Activated CD4-positive, alpha-beta T cell treated with anti-CD3 and anti-CD28 coated beads, Interleukin-2, Interleukin-6, amounts not matched to agents 100 ng/mL and 50 ng/mL, durations not matched to agents 16 hours and 8 hours (primary cell): Measurements from ENCODE around the gene FAM227B.
"Not testable (repeated sequence)": the region's sequence is repeated elsewhere in the genome, so short reads cannot be mapped to it uniquely, and the experiment has no call there.

ENCODE experiments used
- DNase-seq: peaks from one replicate; pipeline ENCODE4 v3.0.0-alpha.2; 2020

Gene FAM227B

DNA sequence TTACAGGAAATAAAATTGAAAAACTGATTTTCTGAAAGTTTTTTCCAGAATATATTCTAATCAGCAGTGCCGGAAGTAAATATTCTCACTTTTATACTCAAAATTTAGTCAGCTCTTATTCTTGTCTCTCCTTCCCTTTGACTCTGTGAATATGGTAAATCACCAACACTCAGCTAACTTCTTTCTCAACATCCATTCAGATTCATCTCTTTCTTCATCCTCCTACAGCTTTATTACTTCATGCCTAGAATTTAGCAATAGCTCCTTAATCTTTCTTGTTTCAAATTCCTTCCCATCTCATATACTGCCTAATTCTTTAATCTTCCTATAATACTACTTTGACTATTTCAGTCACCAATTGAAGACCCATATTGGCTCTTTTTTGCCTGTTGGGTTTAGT, 129.7 kb downstream of the FAM227B start:
- DNase-seq = no peak

- DNase-seq = not testable (repeated sequence)
Measured at GRCh38 chr15:49485401-49485800, 135.2 kb downstream of the FAM227B start.

DNA sequence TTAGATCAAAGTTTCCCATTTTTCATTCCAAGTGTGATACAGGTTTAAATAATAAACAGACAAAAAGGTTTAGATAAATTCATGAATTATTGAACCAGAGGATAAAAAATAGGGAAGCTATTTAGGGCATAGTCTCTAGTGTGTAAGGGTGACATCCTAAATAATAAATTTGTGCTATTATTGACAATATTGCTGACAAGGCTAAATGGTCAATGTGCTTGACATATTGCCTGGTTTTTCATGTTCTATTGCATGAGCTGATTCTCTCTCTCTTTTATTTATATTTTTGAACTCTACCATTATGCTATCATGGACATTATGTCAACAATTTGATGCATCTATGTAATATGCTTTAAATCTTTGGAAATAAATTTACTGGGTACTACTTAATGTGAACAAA, 141.6 kb downstream of the FAM227B start:
- DNase-seq = not testable (repeated sequence)

DNA sequence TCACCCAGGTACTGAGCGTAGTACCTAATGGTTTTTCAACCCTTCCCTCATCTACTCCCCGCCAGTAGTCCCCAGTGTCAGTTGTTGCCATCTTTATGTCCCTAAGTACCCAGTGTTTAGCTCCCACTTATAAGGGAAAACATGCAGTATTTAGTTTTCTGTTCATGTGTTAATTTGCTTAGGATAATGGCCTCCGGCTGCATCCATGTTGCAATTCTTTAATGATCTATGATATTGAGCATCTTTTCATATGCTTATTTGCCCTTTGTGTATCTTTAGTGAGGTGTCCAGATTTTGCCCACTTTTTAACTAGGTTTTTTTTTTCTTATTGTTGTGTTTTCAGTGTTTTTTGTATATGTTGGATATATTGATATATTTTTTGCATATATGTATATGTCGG, 142.6 kb downstream of the FAM227B start:
- not testable (repeated sequence) for DNase-seq

GRCh38 chr15:49473031-49473430, 147.6 kb downstream of the FAM227B start:
- DNase-seq = no peak

DNA sequence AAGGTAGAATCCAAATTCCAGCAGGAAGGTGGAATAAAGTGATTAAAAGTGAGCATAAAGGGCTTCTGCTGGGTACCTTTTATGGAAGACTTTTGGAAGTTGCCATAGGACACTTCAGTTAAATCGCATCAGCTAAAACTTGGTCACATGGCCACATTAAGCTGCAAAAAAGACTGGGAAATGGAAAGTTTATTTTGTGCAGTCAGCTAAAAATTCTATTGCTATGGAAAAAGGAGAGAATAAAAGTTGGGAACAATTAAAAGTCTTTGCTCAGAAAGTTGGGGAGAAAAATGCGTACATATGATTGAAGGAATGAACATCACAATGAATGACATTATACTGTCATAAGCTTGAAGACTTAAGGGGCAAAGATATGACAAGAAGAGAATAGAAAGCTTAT, 148.3 kb downstream of the FAM227B start:
- no peak for DNase-seq

GRCh38 chr15:49471733-49472132, 148.9 kb downstream of the FAM227B start:
- DNase-seq = peak; percentile 30

DNA sequence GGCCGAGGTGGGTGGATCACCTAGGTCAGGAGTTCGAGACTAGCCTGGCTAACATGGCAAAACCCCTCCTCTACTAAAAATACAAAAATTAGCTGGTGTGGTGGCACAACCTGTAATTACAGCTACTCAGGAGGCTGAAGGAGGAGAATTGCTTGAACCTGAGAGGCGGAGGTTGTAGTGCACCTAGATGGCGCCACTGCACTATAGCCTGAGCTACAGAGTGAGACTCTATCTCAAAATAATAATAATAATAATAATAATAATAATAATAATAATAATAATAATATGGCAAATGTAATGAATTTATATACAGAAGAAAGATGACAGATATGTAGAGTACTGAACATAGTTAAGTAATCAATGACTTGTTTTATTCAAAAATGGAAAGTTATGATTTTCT, 149.4 kb downstream of the FAM227B start:
- peak; percentile 42 for DNase-seq

DNA sequence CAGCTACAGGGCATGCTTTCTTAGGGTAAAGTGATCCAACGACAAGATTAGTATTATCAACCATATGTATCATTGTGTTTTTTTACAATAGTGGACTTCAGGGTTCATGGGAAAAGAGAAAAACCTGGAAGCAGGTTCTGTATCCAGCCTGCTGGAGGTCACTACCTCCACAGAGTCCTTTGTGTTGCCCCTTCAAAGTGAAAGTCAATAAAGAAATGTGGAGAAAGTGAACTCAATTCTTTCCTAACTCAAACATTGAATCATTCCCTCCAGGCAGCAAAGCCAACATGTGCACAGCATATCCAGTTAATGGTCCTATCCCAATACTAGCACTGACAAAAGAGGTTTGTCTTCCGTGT, 152.2 kb downstream of the FAM227B start:
- no peak for DNase-seq

GRCh38 chr15:49467746-49468480, 152.7 kb downstream of the FAM227B start:
- no peak for DNase-seq

DNA sequence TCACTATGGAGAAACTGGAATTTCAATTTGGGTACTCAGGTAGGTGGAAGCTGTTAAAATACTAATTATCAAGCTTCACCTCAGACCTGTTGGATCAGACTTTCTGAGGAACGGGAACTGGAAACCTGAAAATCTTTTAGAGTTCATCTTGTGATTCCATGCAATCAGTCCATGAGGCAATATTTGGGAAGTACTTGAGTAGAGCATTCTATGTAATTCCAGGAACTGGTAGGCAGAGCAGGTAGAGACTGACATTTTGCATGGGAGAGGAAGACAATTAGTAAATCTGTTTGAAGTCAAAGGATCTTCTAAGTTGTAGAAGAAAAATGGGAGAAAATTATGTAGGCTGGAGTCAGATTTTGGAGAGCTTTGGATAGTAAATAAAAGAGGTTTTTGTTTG, 154.5 kb downstream of the FAM227B start:
- DNase-seq = no peak

- DNase-seq = no peak
Measured at GRCh38 chr15:49464522-49464921, 156.1 kb downstream of the FAM227B start.

DNA sequence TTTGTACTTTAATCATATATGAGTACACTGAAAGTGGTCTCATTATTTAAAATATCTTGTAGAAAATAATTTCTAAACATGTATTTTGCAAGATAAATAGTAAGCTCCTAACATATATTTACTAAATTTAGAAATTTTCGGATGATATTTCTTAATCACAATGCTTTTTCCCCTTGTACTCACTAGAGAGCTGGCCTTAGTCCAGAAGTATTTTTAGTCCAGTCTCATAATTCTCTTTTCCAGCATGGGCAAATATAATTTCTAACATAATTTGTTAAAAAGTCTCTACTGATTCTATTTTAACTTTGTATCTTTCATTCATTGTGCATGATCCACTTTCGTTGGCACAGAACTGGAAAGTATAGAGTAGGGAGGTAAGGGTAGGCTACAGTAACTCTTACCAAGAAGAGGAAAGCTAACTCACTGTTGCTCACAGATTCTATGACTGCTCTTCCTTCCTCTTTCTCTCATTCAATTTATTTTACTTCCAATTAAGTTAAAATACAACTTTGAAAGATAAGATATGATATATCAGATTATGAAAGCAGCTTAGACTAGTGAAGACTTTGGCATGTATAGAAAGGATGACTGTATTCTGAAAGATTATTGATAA, 158.3 kb downstream of the FAM227B start:
- DNase-seq = no peak

- DNase-seq = no peak
Measured at GRCh38 chr15:49460411-49460941, 160.1 kb downstream of the FAM227B start.

- DNase-seq = no peak
Measured at GRCh38 chr15:49458145-49458544, 162.5 kb downstream of the FAM227B start.

DNA sequence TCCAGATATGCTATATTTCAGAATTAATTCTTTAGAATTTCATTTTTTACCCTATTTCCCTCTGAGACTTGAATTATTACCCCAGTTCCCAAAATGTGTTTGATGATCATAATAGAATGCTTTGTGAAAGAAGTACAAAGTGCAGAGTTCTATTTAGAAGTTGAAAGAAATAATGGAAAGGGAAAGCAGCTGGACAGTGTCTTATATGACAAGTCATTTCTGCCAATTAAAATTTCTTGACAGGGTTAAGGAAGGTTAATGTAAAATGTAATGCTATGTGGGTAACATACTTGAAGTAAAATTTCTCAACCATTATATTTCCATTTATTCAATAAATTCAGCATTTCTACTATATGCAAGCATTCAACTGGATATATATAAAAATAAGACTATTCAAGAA, 164.5 kb downstream of the FAM227B start:
- no peak for DNase-seq

GRCh38 chr15:49452595-49452994, 168.0 kb downstream of the FAM227B start:
- no peak for DNase-seq

DNA sequence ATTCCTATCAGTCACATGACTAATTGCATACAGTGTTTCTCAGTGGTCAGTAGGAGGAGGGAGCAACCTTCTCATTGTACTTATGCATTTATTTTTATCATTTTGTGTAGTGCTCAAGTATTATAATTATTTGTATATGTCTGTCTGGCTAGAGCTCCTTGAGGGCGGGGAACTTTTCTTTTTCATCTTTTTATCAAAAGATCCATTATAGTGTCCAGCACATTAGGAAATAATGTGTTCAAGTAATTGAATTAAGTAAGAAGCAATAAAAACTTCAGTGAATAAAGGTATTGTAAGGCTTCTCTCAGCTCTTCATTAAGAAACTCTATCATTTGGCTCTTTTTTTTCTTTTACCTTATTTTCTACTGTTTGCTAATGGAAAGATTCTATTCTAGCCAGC, 178.8 kb downstream of the FAM227B start:
- no peak for DNase-seq

GRCh38 chr15:49441356-49441755, 179.3 kb downstream of the FAM227B start:
- no peak for DNase-seq

GRCh38 chr15:49439678-49440395, 180.8 kb downstream of the FAM227B start:
- DNase-seq = no peak

GRCh38 chr15:49438962-49439631, 181.5 kb downstream of the FAM227B start:
- DNase-seq = no peak

DNA sequence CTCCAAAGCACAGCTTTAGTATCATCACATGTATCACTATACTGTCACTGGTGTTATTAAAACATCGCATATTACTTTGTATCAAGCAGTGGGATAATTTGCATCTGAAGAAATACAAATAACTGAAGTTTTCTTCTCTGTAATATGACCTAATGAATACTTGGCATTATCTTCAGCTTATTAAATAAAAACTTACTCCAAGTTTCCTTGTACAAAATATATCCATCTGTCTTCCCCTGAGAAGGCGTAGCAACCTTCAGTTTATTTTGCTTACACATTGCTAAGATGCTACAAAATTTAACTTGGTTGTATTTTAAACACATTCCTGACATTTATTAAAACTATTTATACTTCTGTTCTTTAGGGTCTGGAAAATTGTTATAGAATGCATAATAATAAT, 183.9 kb downstream of the FAM227B start:
- DNase-seq = no peak

DNA sequence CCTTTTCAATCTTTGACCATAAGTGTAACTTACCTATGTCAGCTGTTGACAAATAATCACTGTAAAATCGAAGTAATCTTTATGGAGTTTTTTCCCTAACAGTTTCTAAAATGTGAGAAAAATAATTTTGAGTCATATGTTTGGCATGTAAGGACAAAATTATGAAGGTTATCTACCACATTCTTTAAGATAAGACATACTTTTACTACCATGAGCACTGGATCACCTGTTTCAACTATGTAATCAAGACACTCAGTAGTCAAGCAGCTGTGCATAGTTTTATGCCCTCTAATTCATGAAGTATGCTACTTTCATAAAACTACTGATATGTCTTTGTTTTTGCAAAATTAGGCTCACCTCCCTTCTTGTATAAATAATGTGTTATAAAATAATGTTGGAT, 185.4 kb downstream of the FAM227B start:
- DNase-seq = no peak
